Neutrophil (primary cell): ENCODE data around the gene CTPS2.

Experiments
- H3K27ac ChIP-seq: fragments of 200-600 bp; sonication (generic); 2 replicates; pipeline ENCODE4 v1.5.1; 2016; ENCODE audit warnings: mild to moderate bottlenecking, moderate library complexity
- H3K27me3 ChIP-seq: fragments of 200-600 bp; sonication (generic); 2 replicates; pipeline ENCODE4 v1.6.0; 2016; ENCODE audit warnings: mild to moderate bottlenecking
- H3K36me3 ChIP-seq: fragments of 200-600 bp; sonication (generic); 2 replicates; pipeline ENCODE4 v1.5.1; 2017
- H3K4me1 ChIP-seq, 2 experiments: fragments of 200-600 bp in 1 of 2; sonication (generic) in 1 of 2; 1 replicate in 1 of 2; 2 replicates in 1 of 2; pipeline versions ENCODE4 v1.5.1 to v1.6.1; 2013 to 2016; ENCODE audit warnings: low read depth in 1 of 2, low read length in 1 of 2, mild to moderate bottlenecking in 1 of 2, moderate library complexity in 1 of 2; ENCODE audit not compliant: control insufficient read depth in 1 of 2, insufficient read depth in 1 of 2
- H3K4me3 ChIP-seq, 2 experiments: fragments of 200-600 bp in 1 of 2; sonication (generic) in 1 of 2; 1 replicate in 1 of 2; 2 replicates in 1 of 2; pipeline ENCODE4 v1.5.1; 2013 to 2016; ENCODE audit warnings: low read depth in 1 of 2, low read length in 1 of 2, mild to moderate bottlenecking in 1 of 2, moderate library complexity in 1 of 2
- H3K9me3 ChIP-seq: fragments of 200-600 bp; sonication (generic); 2 replicates; pipeline ENCODE4 v1.5.1; 2016
- CTCF ChIP-seq: fragments of 200-600 bp; sonication (generic); IDR thresholded peaks from 2 replicates; pipeline ENCODE4 v1.5.1; 2016; ENCODE audit warnings: antibody characterized with exemption

Gene CTPS2

GRCh38 chrX:16639966-16640365, 72.5 kb downstream of the CTPS2 start:
- no peak overlapping the region for H3K27ac ChIP-seq
- no peak for TF ChIP-seq CTCF

GRCh38 chrX:16638533-16638932, 73.9 kb downstream of the CTPS2 start:
- Histone ChIP-seq H3K27ac (no peak overlapping the region), H3K4me3 (no peak overlapping the region), H3K4me1 (peaks cover 5 to 8% of the 10 kb centered on the region in 2 experiments), H3K27me3 (no peaks in the 10 kb centered on the region), H3K36me3 (no peaks in the 10 kb centered on the region), H3K9me3 (no peaks in the 10 kb centered on the region)
- TF ChIP-seq CTCF: no peak

More at GRCh38 chrX:16639966-16640365, 72.5 kb downstream of the CTPS2 start:
- Histone ChIP-seq H3K36me3 (no peaks in the 10 kb centered on the region), H3K27me3 (no peaks in the 10 kb centered on the region), H3K4me3 (no peak overlapping the region), H3K4me1 (peaks cover 6 to 8% of the 10 kb centered on the region in 2 experiments), H3K9me3 (no peaks in the 10 kb centered on the region)

- H3K9me3 ChIP-seq: no peaks in the 10 kb centered on the region
- no peaks in the 10 kb centered on the region for H3K27me3 ChIP-seq
- H3K4me1 ChIP-seq: no peaks in the 10 kb centered on the region
- no peaks in the 10 kb centered on the region for H3K36me3 ChIP-seq
- H3K27ac ChIP-seq: no peak overlapping the region
- no peak overlapping the region for H3K4me3 ChIP-seq
- no peak for TF ChIP-seq CTCF
Observed at GRCh38 chrX:16635596-16635995, 76.9 kb downstream of the CTPS2 start.

DNA sequence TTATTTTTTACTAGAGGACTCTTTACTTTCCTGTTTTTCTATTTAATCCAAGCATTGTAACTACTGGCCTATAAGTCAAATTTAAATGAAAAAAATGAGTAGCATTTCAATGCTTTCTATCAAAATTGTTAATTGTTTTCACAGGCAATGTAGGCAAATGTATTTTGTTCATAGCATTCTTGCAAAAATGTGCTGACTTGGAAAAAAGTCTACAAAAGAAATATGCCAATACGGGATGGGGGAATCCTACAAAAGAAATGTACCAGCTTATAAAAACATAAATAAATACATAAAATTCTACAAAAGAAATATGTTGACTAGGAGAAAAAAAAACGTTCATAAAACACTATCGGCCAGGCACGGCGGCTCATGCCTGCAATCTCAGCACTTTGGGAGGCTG, 77.4 kb downstream of the CTPS2 start:
- H3K27ac ChIP-seq: no peak overlapping the region
- H3K9me3 ChIP-seq: no peaks in the 10 kb centered on the region
- H3K27me3 ChIP-seq: no peaks in the 10 kb centered on the region
- no peaks in the 10 kb centered on the region for H3K4me1 ChIP-seq
- no peak for TF ChIP-seq CTCF
- no peak overlapping the region for H3K4me3 ChIP-seq
- H3K36me3 ChIP-seq: no peaks in the 10 kb centered on the region

DNA sequence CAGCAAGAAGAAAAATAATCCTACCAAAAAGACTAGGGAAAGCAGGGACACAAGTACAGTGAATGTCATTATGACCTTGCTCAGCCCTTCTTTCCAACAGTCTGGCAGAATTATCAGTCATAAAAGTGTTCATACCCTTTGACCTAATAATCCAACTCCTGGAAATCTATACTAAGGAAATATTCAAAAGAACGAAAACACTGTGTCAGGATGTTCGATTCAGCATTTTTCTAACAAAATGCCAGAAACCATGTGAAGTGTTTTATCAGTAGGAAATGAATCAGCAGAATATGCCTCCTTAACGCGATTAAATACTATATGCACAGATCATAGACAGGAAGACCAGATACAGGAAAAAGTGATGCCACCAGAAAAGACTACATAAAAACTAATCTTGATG, 78.7 kb downstream of the CTPS2 start:
- TF ChIP-seq CTCF: no peak
- H3K36me3 ChIP-seq: no peaks in the 10 kb centered on the region
- H3K9me3 ChIP-seq: no peaks in the 10 kb centered on the region
- no peak overlapping the region for H3K4me3 ChIP-seq
- no peak overlapping the region for H3K27ac ChIP-seq
- no peaks in the 10 kb centered on the region for H3K4me1 ChIP-seq
- H3K27me3 ChIP-seq: no peaks in the 10 kb centered on the region

- Histone ChIP-seq H3K4me3 (no peak overlapping the region), H3K27me3 (no peaks in the 10 kb centered on the region), H3K4me1 (no peaks in the 10 kb centered on the region), H3K9me3 (no peaks in the 10 kb centered on the region), H3K36me3 (no peaks in the 10 kb centered on the region), H3K27ac (no peak overlapping the region)
- TF ChIP-seq CTCF: no peak
Observed at GRCh38 chrX:16629909-16630308, 82.6 kb downstream of the CTPS2 start.
